Measurements from ENCODE around the gene PGS1. TPM values are rescaled to one million over a fixed set of nuclear protein-coding genes. Genes with fewer than 3 reads are reported as not detected.
A peak's percentile ranks its signal among the peaks of the same experiment; 100 is the strongest.

The PGS1 gene
- total RNA-seq, 1 donor from 2014 or later = 50.2 TPM

- no peaks in the 10 kb centered on the region for H3K36me3 Mint-ChIP-seq (ENCODE audit: unreplicated experiment)
- peaks cover 30% of the 10 kb centered on the region for H3K4me1 Mint-ChIP-seq (ENCODE audit: low read depth, unreplicated experiment)
- H3K27me3 Mint-ChIP-seq (ENCODE audit: unreplicated experiment) = peaks cover 6% of the 10 kb centered on the region
- H3K27ac Mint-ChIP-seq (ENCODE audit: unreplicated experiment) = no peak overlapping the region
- H3K9me3 Mint-ChIP-seq (ENCODE audit: unreplicated experiment) = peaks cover 12% of the 10 kb centered on the region
- H3K4me3 Mint-ChIP-seq (ENCODE audit: unreplicated experiment) = no peak overlapping the region
- DNase-seq = no peak
- TF ChIP-seq CTCF (IDR thresholded peaks at IDR 0.05; ENCODE audit: partially characterized antibody, unreplicated experiment) = no peak
Observed at GRCh38 chr17:78391843-78392242, 13.4 kb downstream of the PGS1 start.

GRCh38 chr17:78392295-78392694 lies 13.8 kb downstream of the PGS1 start:
- peaks cover 33% of the 10 kb centered on the region for H3K4me1 Mint-ChIP-seq (ENCODE audit: low read depth, unreplicated experiment)
- peaks cover 5% of the 10 kb centered on the region for H3K27me3 Mint-ChIP-seq (ENCODE audit: unreplicated experiment)
- H3K27ac Mint-ChIP-seq (ENCODE audit: unreplicated experiment) = no peak overlapping the region
- H3K4me3 Mint-ChIP-seq (ENCODE audit: unreplicated experiment) = no peak overlapping the region
- DNase-seq = no peak
- H3K9me3 Mint-ChIP-seq (ENCODE audit: unreplicated experiment) = peaks cover 11% of the 10 kb centered on the region
- TF ChIP-seq CTCF (IDR thresholded peaks at IDR 0.05; ENCODE audit: partially characterized antibody, unreplicated experiment) = no peak
- no peaks in the 10 kb centered on the region for H3K36me3 Mint-ChIP-seq (ENCODE audit: unreplicated experiment)

GRCh38 chr17:78393575-78393974 lies 15.1 kb downstream of the PGS1 start:
- Mint-ChIP-seq H3K27me3 (ENCODE audit: unreplicated experiment) (peaks cover 5% of the 10 kb centered on the region), H3K4me1 (ENCODE audit: low read depth, unreplicated experiment) (peaks cover 32% of the 10 kb centered on the region), H3K9me3 (ENCODE audit: unreplicated experiment) (peaks cover 11% of the 10 kb centered on the region), H3K4me3 (ENCODE audit: unreplicated experiment) (no peak overlapping the region), H3K27ac (ENCODE audit: unreplicated experiment) (no peak overlapping the region), H3K36me3 (ENCODE audit: unreplicated experiment) (no peaks in the 10 kb centered on the region)
- TF ChIP-seq CTCF (IDR thresholded peaks at IDR 0.05; ENCODE audit: partially characterized antibody, unreplicated experiment) = no peak
- DNase-seq = no peak

- H3K4me3 Mint-ChIP-seq (ENCODE audit: unreplicated experiment) = no peak overlapping the region
- no peak overlapping the region for H3K27ac Mint-ChIP-seq (ENCODE audit: unreplicated experiment)
- H3K27me3 Mint-ChIP-seq (ENCODE audit: unreplicated experiment) = peaks cover 5% of the 10 kb centered on the region
Observed at GRCh38 chr17:78394209-78394608, 15.8 kb downstream of the PGS1 start.

GRCh38 chr17:78395155-78395554 lies 16.7 kb downstream of the PGS1 start:
- peaks cover 3% of the 10 kb centered on the region for H3K27me3 Mint-ChIP-seq (ENCODE audit: unreplicated experiment)
- DNase-seq = no peak
- no peaks in the 10 kb centered on the region for H3K36me3 Mint-ChIP-seq (ENCODE audit: unreplicated experiment)
- no peak for TF ChIP-seq CTCF (IDR thresholded peaks at IDR 0.05; ENCODE audit: partially characterized antibody, unreplicated experiment)
- peaks cover 28% of the 10 kb centered on the region for H3K4me1 Mint-ChIP-seq (ENCODE audit: low read depth, unreplicated experiment)
- no peak overlapping the region for H3K4me3 Mint-ChIP-seq (ENCODE audit: unreplicated experiment)
- H3K9me3 Mint-ChIP-seq (ENCODE audit: unreplicated experiment) = peaks cover 11% of the 10 kb centered on the region
- H3K27ac Mint-ChIP-seq (ENCODE audit: unreplicated experiment) = peak overlapping the region; percentile 70

More at GRCh38 chr17:78394209-78394608, 15.8 kb downstream of the PGS1 start:
- Mint-ChIP-seq H3K36me3 (ENCODE audit: unreplicated experiment) (no peaks in the 10 kb centered on the region), H3K9me3 (ENCODE audit: unreplicated experiment) (peaks cover 11% of the 10 kb centered on the region), H3K4me1 (ENCODE audit: low read depth, unreplicated experiment) (peaks cover 30% of the 10 kb centered on the region)
- no peak for DNase-seq
- TF ChIP-seq CTCF (IDR thresholded peaks at IDR 0.05; ENCODE audit: partially characterized antibody, unreplicated experiment) = no peak

All from glutamatergic neuron (in vitro differentiated cells).